Trophoblast cell (in vitro differentiated cells and primary cell): ENCODE data around the gene THOC3.
"Not testable (repeated sequence)": the region's sequence is repeated elsewhere in the genome, so short reads cannot be mapped to it uniquely, and the experiment has no call there.

ENCODE experiments used
- DNase-seq, 2 donors: peaks; one replicate each; pipeline ENCODE4 v3.0.0-alpha.2; 2016
- H2AFZ ChIP-seq: 2 replicates; pipeline ENCODE4 v1.6.1; 2013; ENCODE audit warnings: low read length, moderate library complexity, mild to moderate bottlenecking; ENCODE audit not compliant: insufficient read depth, poor library complexity
- H2AK5ac ChIP-seq: 2 replicates; pipeline ENCODE4 v1.6.1; 2013; ENCODE audit warnings: mild to moderate bottlenecking, low read length
- H2BK120ac ChIP-seq: 2 replicates; pipeline ENCODE4 v1.6.1; 2013; ENCODE audit warnings: low read length, mild to moderate bottlenecking, moderate library complexity; ENCODE audit not compliant: insufficient read depth, poor library complexity
- H2BK12ac ChIP-seq: 2 replicates; pipeline ENCODE4 v1.6.1; 2013; ENCODE audit warnings: mild to moderate bottlenecking, low read length, moderate library complexity
- H2BK5ac ChIP-seq: 2 replicates; pipeline ENCODE4 v1.6.1; 2013; ENCODE audit warnings: low read length, low read depth, moderate library complexity, mild to moderate bottlenecking; ENCODE audit not compliant: poor library complexity
- H3K14ac ChIP-seq: 2 replicates; pipeline ENCODE4 v1.6.1; 2013; ENCODE audit warnings: mild to moderate bottlenecking, low read length
- H3K18ac ChIP-seq: 2 replicates; pipeline ENCODE4 v1.6.1; 2013; ENCODE audit warnings: mild to moderate bottlenecking, low read length
- H3K23ac ChIP-seq: 2 replicates; pipeline ENCODE4 v1.6.1; 2013; ENCODE audit warnings: low read length
- H3K27ac ChIP-seq: 2 replicates; pipeline ENCODE4 v1.5.1; 2013; ENCODE audit warnings: low read depth, mild to moderate bottlenecking, inconsistent platforms, low read length, moderate library complexity
- H3K27me3 ChIP-seq: 2 replicates; pipeline ENCODE4 v1.6.1; 2013; ENCODE audit warnings: inconsistent platforms, mild to moderate bottlenecking, low read length, moderate library complexity; ENCODE audit not compliant: insufficient read depth
- H3K36me3 ChIP-seq, 2 experiments: 1 replicate in 1 of 2; 2 replicates in 1 of 2; pipeline ENCODE4 v1.6.1; 2013; ENCODE audit warnings: low read length in 2 of 2, mild to moderate bottlenecking in 2 of 2, moderate library complexity in 1 of 2; ENCODE audit not compliant: insufficient read depth in 2 of 2, control insufficient read depth in 1 of 2
- H3K4ac ChIP-seq: 2 replicates; pipeline ENCODE4 v1.6.1; 2013; ENCODE audit warnings: low read depth, mild to moderate bottlenecking, low read length, moderate library complexity
- H3K4me1 ChIP-seq, 2 experiments: 1 replicate in 1 of 2; 2 replicates in 1 of 2; pipeline ENCODE4 v1.6.1; 2013; ENCODE audit warnings: low read length in 2 of 2, mild to moderate bottlenecking in 2 of 2, moderate library complexity in 1 of 2; ENCODE audit not compliant: insufficient read depth in 2 of 2, control insufficient read depth in 1 of 2
- H3K4me2 ChIP-seq: 2 replicates; pipeline ENCODE4 v1.6.1; 2013; ENCODE audit warnings: inconsistent platforms, mild to moderate bottlenecking, low read length, moderate library complexity
- H3K4me3 ChIP-seq: 2 replicates; pipeline ENCODE4 v1.5.1; 2013; ENCODE audit warnings: mild to moderate bottlenecking, low read depth, low read length, inconsistent platforms
- H3K79me1 ChIP-seq: one replicate; pipeline ENCODE4 v1.6.1; 2013; ENCODE audit warnings: low read length
- H3K79me2 ChIP-seq: 2 replicates; pipeline ENCODE4 v1.6.1; 2013; ENCODE audit warnings: low read length, mild to moderate bottlenecking; ENCODE audit not compliant: control insufficient read depth, insufficient read depth, poor library complexity
- H3K9ac ChIP-seq: 2 replicates; pipeline ENCODE4 v1.6.1; 2013; ENCODE audit warnings: mild to moderate bottlenecking, low read length
- H3K9me3 ChIP-seq: 2 replicates; pipeline ENCODE4 v1.6.1; 2013; ENCODE audit warnings: low read depth, mild to moderate bottlenecking, control low read depth, inconsistent platforms, low read length; ENCODE audit not compliant: insufficient read depth
- H4K12ac ChIP-seq: 2 replicates; pipeline ENCODE4 v1.6.1; 2013; ENCODE audit warnings: low read depth, mild to moderate bottlenecking, low read length, moderate library complexity
- H4K8ac ChIP-seq: 2 replicates; pipeline ENCODE4 v1.6.1; 2013; ENCODE audit warnings: low read depth, mild to moderate bottlenecking, low read length, moderate library complexity
- H4K91ac ChIP-seq: one replicate; pipeline ENCODE4 v1.6.1; 2013; ENCODE audit warnings: low read depth, mild to moderate bottlenecking, low read length, moderate library complexity
- WGBS: extraction: QIAGEN DNeasy Blood & Tissue Kit; methylation state at CpG from one replicate; pipeline ENCODE4 v1.1.7; 2013; ENCODE audit warnings: missing lambda C conversion rate; ENCODE audit not compliant: insufficient read length, insufficient coverage; ENCODE audit errors: extremely low coverage; 5-methylcytosine and 5-hydroxymethylcytosine counted together

The THOC3 gene

GRCh38 chr5:175913835-175914672 is 54.1 kb downstream of the THOC3 start:
- not testable (repeated sequence) for H3K14ac ChIP-seq, H4K91ac ChIP-seq, H4K12ac ChIP-seq, H4K8ac ChIP-seq, H3K18ac ChIP-seq, H2BK120ac ChIP-seq, H3K9me3 ChIP-seq, H3K79me1 ChIP-seq, H3K4me2 ChIP-seq, H2AK5ac ChIP-seq, H3K36me3 ChIP-seq, H3K23ac ChIP-seq, H3K4me3 ChIP-seq, H2BK12ac ChIP-seq, H2BK5ac ChIP-seq, H3K4ac ChIP-seq, DNase-seq, H3K4me1 ChIP-seq, H3K9ac ChIP-seq, H3K79me2 ChIP-seq, H3K27ac ChIP-seq, H2AFZ ChIP-seq, H3K27me3 ChIP-seq
- no CpG with 5 or more reads among the region's 20 CpGs for WGBS

DNA sequence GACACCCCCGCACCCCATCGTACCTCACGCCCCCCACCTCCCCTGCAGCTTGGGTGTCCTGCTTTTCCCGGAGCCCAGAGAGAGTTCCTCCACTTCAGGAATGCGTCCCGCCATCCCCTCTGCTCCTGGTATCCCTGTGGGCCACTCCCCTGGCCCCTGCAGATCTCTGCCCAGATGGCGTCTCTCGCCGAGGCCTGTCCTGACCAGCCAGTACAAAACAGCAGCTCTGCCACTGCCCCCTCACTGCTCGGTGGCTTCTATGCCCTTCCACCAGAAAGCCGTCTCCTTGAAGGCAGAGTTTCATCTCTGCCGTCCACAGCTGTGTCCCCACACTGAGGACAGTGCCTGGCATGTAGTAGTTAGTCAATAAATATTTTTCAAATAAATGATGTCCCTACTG is 58.0 kb downstream of the THOC3 start:
- H3K9ac ChIP-seq, H3K79me1 ChIP-seq, DNase-seq, H3K36me3 ChIP-seq, H4K8ac ChIP-seq, H3K18ac ChIP-seq, H3K23ac ChIP-seq, H3K79me2 ChIP-seq, H4K91ac ChIP-seq, H3K9me3 ChIP-seq, H3K27ac ChIP-seq, H4K12ac ChIP-seq, H3K14ac ChIP-seq, H2BK120ac ChIP-seq, H3K4me2 ChIP-seq, H2AK5ac ChIP-seq, H2BK5ac ChIP-seq, H3K27me3 ChIP-seq, H3K4me1 ChIP-seq, H2BK12ac ChIP-seq, H2AFZ ChIP-seq, H3K4ac ChIP-seq, H3K4me3 ChIP-seq: not testable (repeated sequence)
- WGBS: no CpG with 5 or more reads among the region's 12 CpGs
